CD8-positive, alpha-beta memory T cell (primary cell): ENCODE results near the gene SHC2. TPM values are rescaled to one million over a fixed set of nuclear protein-coding genes. Genes with fewer than 3 reads are reported as not detected.

Experiments used
- CTCF ChIA-PET: fragments of 350-600 bp; sonication (Branson Sonifier 250); formaldehyde crosslinking; loops from one replicate; lab custom pipeline; 2021; ENCODE audit warnings: antibody characterized with exemption; lab: Charles Lee
- POLR2A ChIA-PET: fragments of 350-600 bp; sonication (Branson Sonifier 250); formaldehyde crosslinking; loops from one replicate; lab custom pipeline; 2021; ENCODE audit warnings: antibody characterized with exemption; lab: Charles Lee
- DNase-seq, 5 donors: peaks; one replicate each; pipeline versions ENCODE4 v3.0.0 to v3.0.0-alpha.2; 2020 to 2022; ENCODE audit warnings: mixed read lengths in 1 of 5
- H3K27ac ChIP-seq: one replicate; pipeline ENCODE4 v1.7.0; 2013; ENCODE audit warnings: low read depth, mild to moderate bottlenecking, low read length, moderate library complexity
- H3K27me3 ChIP-seq: 2 replicates; pipeline ENCODE4 v1.7.0; 2013; ENCODE audit warnings: low read length, mild to moderate bottlenecking; ENCODE audit not compliant: insufficient read depth, poor library complexity, severe bottlenecking
- H3K36me3 ChIP-seq: 2 replicates; pipeline ENCODE4 v1.7.0; 2013; ENCODE audit warnings: mild to moderate bottlenecking, low read length, moderate library complexity; ENCODE audit not compliant: insufficient read depth
- H3K4me1 ChIP-seq: 2 replicates; pipeline ENCODE4 v1.7.0; 2013; ENCODE audit warnings: mild to moderate bottlenecking, low read length, moderate library complexity; ENCODE audit not compliant: insufficient read depth
- H3K4me3 ChIP-seq: 2 replicates; pipeline ENCODE4 v1.7.0; 2013; ENCODE audit warnings: mild to moderate bottlenecking, low read length
- H3K9me3 ChIP-seq: 2 replicates; pipeline ENCODE4 v1.7.0; 2013; ENCODE audit warnings: mild to moderate bottlenecking, low read length
- H3K27ac Mint-ChIP-seq, 8 donors: one replicate each; pipeline ENCODE4 v1.8.0; 2020 to 2021; ENCODE audit warnings: mixed read lengths in 8 of 8, mild to moderate bottlenecking in 6 of 8, inconsistent platforms in 3 of 8, moderate library complexity in 3 of 8
- H3K27me3 Mint-ChIP-seq, 2 donors: one replicate each; pipeline ENCODE4 v1.8.0; 2020 to 2021; ENCODE audit warnings: mixed read lengths in 2 of 2, mild to moderate bottlenecking in 1 of 2, moderate library complexity in 1 of 2
- H3K36me3 Mint-ChIP-seq, 3 donors: one replicate each; pipeline ENCODE4 v1.8.0; 2020 to 2021; ENCODE audit warnings: mixed read lengths in 3 of 3, inconsistent platforms in 1 of 3, mild to moderate bottlenecking in 1 of 3
- H3K4me1 Mint-ChIP-seq, 3 donors: one replicate each; pipeline ENCODE4 v1.8.0; 2020 to 2021; ENCODE audit warnings: mixed read lengths in 3 of 3, inconsistent platforms in 1 of 3, mild to moderate bottlenecking in 1 of 3
- H3K4me3 Mint-ChIP-seq, 7 donors: one replicate each; pipeline ENCODE4 v1.8.0; 2020 to 2021; ENCODE audit warnings: mixed read lengths in 7 of 7, mild to moderate bottlenecking in 6 of 7, moderate library complexity in 4 of 7, inconsistent platforms in 2 of 7
- H3K9me3 Mint-ChIP-seq, 5 donors: one replicate each; pipeline ENCODE4 v1.8.0; 2020 to 2022; ENCODE audit warnings: mixed read lengths in 5 of 5, mild to moderate bottlenecking in 3 of 5, moderate library complexity in 2 of 5, inconsistent platforms in 1 of 5
- polyA plus RNA-seq: library from polyadenylated mRNA; unstranded; fragments of 300-500 nt; fragmentation: Illumina TruSeq; gene quantifications from one replicate; pipeline ENCODE4 v1.2.3, GENCODE V29; 2021
- total RNA-seq, 2 experiments: library from RNA; stranded (reverse); gene quantifications; one replicate each; pipeline ENCODE4 v1.2.3, GENCODE V29; 2021

SHC2 gene
- total and polyA plus RNA-seq, 3 experiments from 2014 or later = 0.11 to 0.13 TPM; not detected in 1

DNA sequence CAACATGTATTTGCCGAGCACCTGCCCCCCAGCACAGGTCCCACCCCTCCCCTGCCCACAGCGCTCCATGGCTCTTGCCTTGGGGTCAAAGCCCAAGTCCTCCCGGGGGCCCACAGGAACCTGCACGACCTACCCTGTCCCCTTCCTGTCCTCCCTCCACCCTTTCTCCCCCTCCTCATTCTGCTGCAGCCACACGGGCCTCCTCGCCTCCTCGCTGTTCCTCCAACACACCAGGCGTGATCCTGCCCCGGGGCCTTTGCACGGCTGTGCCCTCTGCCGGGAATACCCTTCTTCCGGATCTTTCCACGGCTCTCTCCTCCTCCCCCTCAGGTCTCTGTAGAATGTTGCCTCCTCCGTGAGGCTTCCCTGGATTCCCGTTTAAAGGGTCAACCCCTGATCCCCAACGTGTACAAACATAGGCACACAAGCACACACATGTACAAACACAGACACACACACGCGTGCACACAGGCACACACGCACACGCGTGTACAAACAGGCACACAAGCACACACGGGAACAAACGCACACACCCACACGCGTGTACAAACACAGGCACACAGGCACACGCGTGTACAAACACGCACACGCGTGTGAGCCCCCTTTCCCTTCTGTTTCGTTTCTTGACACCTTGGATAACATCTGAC lies 38.3 kb upstream of the SHC2 start:
- H3K27ac ChIP-seq = no peak overlapping the region
- H3K4me1 ChIP-seq = no peaks in the 10 kb centered on the region
- no peak overlapping the region for H3K27ac Mint-ChIP-seq
- no peaks in the 10 kb centered on the region for H3K9me3 Mint-ChIP-seq
- peaks cover 0 to 19% (median 1%) of the 10 kb centered on the region in 3 donors for H3K4me1 Mint-ChIP-seq
- no peaks in the 10 kb centered on the region for H3K9me3 ChIP-seq
- DNase-seq = no peak
- peaks cover 10 to 14% of the 10 kb centered on the region in 2 donors for H3K27me3 Mint-ChIP-seq
- H3K36me3 Mint-ChIP-seq = no peaks in the 10 kb centered on the region
- ChIA-PET POLR2A (no interaction called here), CTCF (interaction anchor here (1.9 kb wide), 2 partner anchors 7 to 12 kb away, joined by 5 to 6 read pairs; no protein-coding TSS in a partner anchor)
- no peaks in the 10 kb centered on the region for H3K36me3 ChIP-seq
- no peak overlapping the region for H3K4me3 ChIP-seq
- peaks cover 16% of the 10 kb centered on the region for H3K27me3 ChIP-seq
- H3K4me3 Mint-ChIP-seq = peak overlapping the region in 1 of 7 donors; percentile 35

DNA sequence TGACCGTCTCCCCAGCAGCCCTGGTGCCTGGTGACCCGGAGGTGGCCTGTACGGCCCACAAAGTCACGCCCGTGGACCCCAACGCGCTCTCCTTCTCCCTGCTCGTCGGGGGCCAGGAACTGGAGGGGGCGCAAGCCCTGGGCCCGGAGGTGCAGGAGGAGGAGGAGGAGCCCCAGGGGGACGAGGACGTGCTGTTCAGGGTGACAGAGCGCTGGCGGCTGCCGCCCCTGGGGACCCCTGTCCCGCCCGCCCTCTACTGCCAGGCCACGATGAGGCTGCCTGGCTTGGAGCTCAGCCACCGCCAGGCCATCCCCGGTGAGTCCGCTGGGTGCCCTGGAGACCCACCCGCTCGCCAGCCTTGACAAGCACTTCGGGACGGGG lies 37.7 kb upstream of the SHC2 start:
- H3K9me3 ChIP-seq = no peaks in the 10 kb centered on the region
- ChIA-PET CTCF (interaction anchor here (1.3 to 1.9 kb wide), 3 partner anchors 8 to 13 kb away, joined by 4 to 6 read pairs (median 5); no protein-coding TSS in a partner anchor), POLR2A (interaction anchor here (0.9 kb wide), 1 partner anchor 8 kb away, joined by 4 read pairs; no protein-coding TSS in a partner anchor)
- Mint-ChIP-seq H3K4me1 (peaks cover 0 to 22% (median 3%) of the 10 kb centered on the region in 3 donors), H3K9me3 (no peaks in the 10 kb centered on the region), H3K27me3 (peaks cover 13 to 14% of the 10 kb centered on the region in 2 donors), H3K36me3 (no peaks in the 10 kb centered on the region), H3K4me3 (no peak overlapping the region), H3K27ac (no peak overlapping the region)
- H3K36me3 ChIP-seq = no peaks in the 10 kb centered on the region
- H3K4me1 ChIP-seq = no peaks in the 10 kb centered on the region
- H3K4me3 ChIP-seq = no peak overlapping the region
- H3K27me3 ChIP-seq = peaks cover 16% of the 10 kb centered on the region
- no peak overlapping the region for H3K27ac ChIP-seq
- no peak for DNase-seq

- Mint-ChIP-seq H3K9me3 (no peaks in the 10 kb centered on the region), H3K36me3 (no peaks in the 10 kb centered on the region), H3K27ac (no peak overlapping the region), H3K4me3 (peak overlapping the region in 1 of 7 donors; percentile 68), H3K4me1 (peaks cover 0 to 22% (median 3%) of the 10 kb centered on the region in 3 donors), H3K27me3 (peaks cover 13 to 14% of the 10 kb centered on the region in 2 donors)
- Histone ChIP-seq H3K9me3 (no peaks in the 10 kb centered on the region), H3K4me3 (no peak overlapping the region), H3K36me3 (no peaks in the 10 kb centered on the region), H3K4me1 (no peaks in the 10 kb centered on the region), H3K27me3 (peaks cover 16% of the 10 kb centered on the region), H3K27ac (no peak overlapping the region)
- ChIA-PET POLR2A (interaction anchor here (0.9 kb wide), 1 partner anchor 9 kb away, joined by 4 read pairs; no protein-coding TSS in a partner anchor), CTCF (interaction anchor here (1.3 to 1.9 kb wide), 3 partner anchors 9 to 13 kb away, joined by 4 to 6 read pairs (median 5); no protein-coding TSS in a partner anchor)
- no peak for DNase-seq
These were observed 37.2 kb upstream of the SHC2 start for GRCh38 chr19:497869-498510.

DNA sequence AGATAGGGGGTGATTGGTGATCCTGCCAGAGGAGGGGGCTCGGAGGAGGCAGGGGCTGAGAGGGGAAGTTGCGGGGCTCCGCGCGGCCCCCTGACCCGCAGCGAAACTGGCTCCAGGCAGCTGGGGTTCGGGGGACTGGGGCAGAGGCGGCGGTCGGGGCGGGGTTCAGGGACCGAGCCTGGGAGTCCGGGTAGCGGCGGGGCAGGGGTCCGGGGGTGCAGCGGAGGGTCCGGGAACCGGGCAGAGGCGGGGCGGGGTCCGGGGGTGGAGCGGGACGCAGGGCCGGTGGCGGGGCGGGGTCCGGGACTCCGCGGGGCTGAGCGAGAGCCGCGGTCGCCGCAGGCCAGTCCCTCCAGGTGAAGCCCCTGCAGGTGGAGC lies 36.6 kb upstream of the SHC2 start:
- H3K4me3 ChIP-seq = no peak overlapping the region
- no peaks in the 10 kb centered on the region for H3K9me3 Mint-ChIP-seq
- peaks cover 0 to 22% (median 3%) of the 10 kb centered on the region in 3 donors for H3K4me1 Mint-ChIP-seq
- peaks cover 13 to 14% of the 10 kb centered on the region in 2 donors for H3K27me3 Mint-ChIP-seq
- ChIA-PET CTCF (interaction anchor here (1.3 to 1.9 kb wide), 3 partner anchors 9 to 14 kb away, joined by 4 to 6 read pairs (median 5); no protein-coding TSS in a partner anchor), POLR2A (interaction anchor here (0.9 kb wide), 1 partner anchor 9 kb away, joined by 4 read pairs; no protein-coding TSS in a partner anchor)
- no peaks in the 10 kb centered on the region for H3K36me3 ChIP-seq
- no peaks in the 10 kb centered on the region for H3K9me3 ChIP-seq
- no peaks in the 10 kb centered on the region for H3K36me3 Mint-ChIP-seq
- H3K27me3 ChIP-seq = peaks cover 16% of the 10 kb centered on the region
- H3K27ac Mint-ChIP-seq = no peak overlapping the region
- H3K27ac ChIP-seq = no peak overlapping the region
- no peak overlapping the region for H3K4me3 Mint-ChIP-seq
- no peak for DNase-seq
- H3K4me1 ChIP-seq = no peaks in the 10 kb centered on the region

GRCh38 chr19:496986-497385 lies 36.2 kb upstream of the SHC2 start:
- Histone ChIP-seq H3K27ac (no peak overlapping the region), H3K4me3 (no peak overlapping the region), H3K27me3 (peaks cover 16% of the 10 kb centered on the region), H3K36me3 (no peaks in the 10 kb centered on the region), H3K4me1 (no peaks in the 10 kb centered on the region), H3K9me3 (no peaks in the 10 kb centered on the region)
- Mint-ChIP-seq H3K27ac (no peak overlapping the region), H3K9me3 (no peaks in the 10 kb centered on the region), H3K4me1 (peaks cover 0 to 22% (median 3%) of the 10 kb centered on the region in 3 donors), H3K36me3 (no peaks in the 10 kb centered on the region), H3K4me3 (no peak overlapping the region), H3K27me3 (peaks cover 13 to 14% of the 10 kb centered on the region in 2 donors)
- CTCF ChIA-PET = interaction anchor here (1.9 kb wide), 1 partner anchor 10 kb away, joined by 5 read pairs; no protein-coding TSS in a partner anchor
- no peak for DNase-seq
- POLR2A ChIA-PET = no interaction called here

- no peaks in the 10 kb centered on the region for H3K36me3 Mint-ChIP-seq
- no peaks in the 10 kb centered on the region for H3K9me3 Mint-ChIP-seq
- Histone ChIP-seq H3K4me3 (no peak within 1 kb of the TSS), H3K27ac (no peak within 1 kb of the TSS), H3K9me3 (no peaks in the 10 kb centered on the region), H3K36me3 (no peaks in the 10 kb centered on the region), H3K4me1 (no peaks in the 10 kb centered on the region), H3K27me3 (peaks cover 16% of the 10 kb centered on the region)
- CTCF ChIA-PET = interaction anchor here (1.2 to 1.5 kb wide), 2 partner anchors 10 to 15 kb away, joined by 5 to 12 read pairs; no protein-coding TSS in a partner anchor
- peaks cover 13 to 14% of the 10 kb centered on the region in 2 donors for H3K27me3 Mint-ChIP-seq
- peaks cover 0 to 22% (median 3%) of the 10 kb centered on the region in 3 donors for H3K4me1 Mint-ChIP-seq
- no peak for DNase-seq
- no peak within 1 kb of the TSS for H3K27ac Mint-ChIP-seq
- POLR2A ChIA-PET = no interaction called here
- H3K4me3 Mint-ChIP-seq = no peak within 1 kb of the TSS
These were observed 35.4 kb upstream of the SHC2 start, which contains the start of gene MADCAM1 for GRCh38 chr19:496112-496665. Gene MADCAM1, plus strand, starts transcription at chr19:496486. Its CDS starts 14 bp downstream, at chr19:496500.

GRCh38 chr19:495402-496111 lies 34.7 kb upstream of the SHC2 start:
- peaks cover 16% of the 10 kb centered on the region for H3K27me3 ChIP-seq
- H3K27ac ChIP-seq = no peak overlapping the region
- Mint-ChIP-seq H3K27me3 (peaks cover 13 to 14% of the 10 kb centered on the region in 2 donors), H3K36me3 (no peaks in the 10 kb centered on the region), H3K4me1 (peaks cover 0 to 22% (median 3%) of the 10 kb centered on the region in 3 donors), H3K9me3 (no peaks in the 10 kb centered on the region), H3K27ac (no peak overlapping the region), H3K4me3 (no peak overlapping the region)
- H3K4me1 ChIP-seq = no peaks in the 10 kb centered on the region
- DNase-seq = peak in 2 of 5 donors; percentile 28 to 50
- no peak overlapping the region for H3K4me3 ChIP-seq
- no peaks in the 10 kb centered on the region for H3K36me3 ChIP-seq
- no peaks in the 10 kb centered on the region for H3K9me3 ChIP-seq
- POLR2A ChIA-PET = no interaction called here
- CTCF ChIA-PET = interaction anchor here (1.2 to 1.5 kb wide), 2 partner anchors 11 to 15 kb away, joined by 5 to 12 read pairs; no protein-coding TSS in a partner anchor
